Activated CD8-positive, alpha-beta memory T cell treated with anti-CD3 and anti-CD28 coated beads for 1 hour (primary cell): ENCODE data around the gene PARK7.
"Not testable (repeated sequence)": the region's sequence is repeated elsewhere in the genome, so short reads cannot be mapped to it uniquely, and the experiment has no call there.

ENCODE experiments used
- DNase-seq, 2 donors: peaks; one replicate each; pipeline ENCODE4 v3.0.0-alpha.2; 2020; ENCODE audit warnings: low read depth in 1 of 2; ENCODE audit errors: extremely low read depth in 1 of 2

The PARK7 gene

GRCh38 chr1:7942214-7942921 lies 19.1 kb upstream of the PARK7 start:
- DNase-seq: peak in 1 of 2 donors; percentile 22

- DNase-seq: no peak
Observed at GRCh38 chr1:7943251-7943650, 18.3 kb upstream of the PARK7 start.

GRCh38 chr1:7948960-7949359 lies 12.6 kb upstream of the PARK7 start:
- no peak for DNase-seq

GRCh38 chr1:7952791-7953190 lies 8.7 kb upstream of the PARK7 start:
- not testable (repeated sequence) for DNase-seq

- peak; percentile 57 to 68 for DNase-seq
Observed at GRCh38 chr1:7953850-7954609, 7.5 kb upstream of the PARK7 start.

GRCh38 chr1:7954683-7955082 lies 6.8 kb upstream of the PARK7 start:
- no peak for DNase-seq

- no peak for DNase-seq
Observed at GRCh38 chr1:7956218-7957032, 5.1 kb upstream of the PARK7 start.

- no peak for DNase-seq
Observed at GRCh38 chr1:7960165-7960564, 1.3 kb upstream of the PARK7 start.

GRCh38 chr1:7960867-7961215 lies 670 bp upstream of the PARK7 start:
- no peak for DNase-seq

GRCh38 chr1:7962014-7962335 lies 464 bp downstream of the PARK7 start:
- no peak for DNase-seq

GRCh38 chr1:7962636-7963377 lies 1.3 kb downstream of the PARK7 start:
- DNase-seq: no peak

- not testable (repeated sequence) for DNase-seq
Observed at GRCh38 chr1:7963378-7963730, 1.8 kb downstream of the PARK7 start.

- DNase-seq: not testable (repeated sequence)
Observed at GRCh38 chr1:7963841-7964240, 2.3 kb downstream of the PARK7 start.

- DNase-seq: no peak
Observed at GRCh38 chr1:7964476-7964875, 3.0 kb downstream of the PARK7 start.

- no peak for DNase-seq
Observed at GRCh38 chr1:7967196-7967595, 5.7 kb downstream of the PARK7 start.

GRCh38 chr1:7967651-7968050 lies 6.1 kb downstream of the PARK7 start:
- DNase-seq: no peak

GRCh38 chr1:7970246-7970645 lies 8.7 kb downstream of the PARK7 start:
- no peak for DNase-seq

GRCh38 chr1:7971024-7971423 lies 9.5 kb downstream of the PARK7 start:
- no peak for DNase-seq

GRCh38 chr1:7972285-7972684 lies 10.8 kb downstream of the PARK7 start:
- DNase-seq: no peak

- DNase-seq: no peak
Observed at GRCh38 chr1:7973086-7973485, 11.6 kb downstream of the PARK7 start.

GRCh38 chr1:7975212-7975865 lies 13.8 kb downstream of the PARK7 start:
- DNase-seq: no peak
